ENCODE results near the gene OR13C2.
"Not testable (repeated sequence)": the region's sequence is repeated elsewhere in the genome, so short reads cannot be mapped to it uniquely, and the experiment has no call there.

Gene OR13C2

DNA sequence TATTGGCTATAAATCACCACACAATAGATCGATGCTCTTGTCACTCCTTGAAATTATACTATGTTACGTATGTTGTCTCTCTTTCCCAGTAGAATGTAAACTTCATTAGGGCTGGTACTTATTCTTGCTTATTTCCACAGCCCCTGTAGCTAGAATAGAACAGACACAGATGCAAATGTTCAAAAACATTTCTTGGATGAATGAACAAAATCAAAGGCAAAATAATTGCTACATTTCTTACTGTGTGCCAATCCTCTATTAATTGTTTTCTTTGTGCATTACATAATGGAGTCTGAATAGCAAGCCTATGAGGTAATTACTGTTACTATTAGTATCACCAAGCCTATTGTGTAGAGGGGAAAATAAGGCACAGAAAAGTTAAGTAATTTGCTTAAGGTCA, 725 bp upstream of the OR13C2 start:
- TF ChIP-seq, protein P1, sequence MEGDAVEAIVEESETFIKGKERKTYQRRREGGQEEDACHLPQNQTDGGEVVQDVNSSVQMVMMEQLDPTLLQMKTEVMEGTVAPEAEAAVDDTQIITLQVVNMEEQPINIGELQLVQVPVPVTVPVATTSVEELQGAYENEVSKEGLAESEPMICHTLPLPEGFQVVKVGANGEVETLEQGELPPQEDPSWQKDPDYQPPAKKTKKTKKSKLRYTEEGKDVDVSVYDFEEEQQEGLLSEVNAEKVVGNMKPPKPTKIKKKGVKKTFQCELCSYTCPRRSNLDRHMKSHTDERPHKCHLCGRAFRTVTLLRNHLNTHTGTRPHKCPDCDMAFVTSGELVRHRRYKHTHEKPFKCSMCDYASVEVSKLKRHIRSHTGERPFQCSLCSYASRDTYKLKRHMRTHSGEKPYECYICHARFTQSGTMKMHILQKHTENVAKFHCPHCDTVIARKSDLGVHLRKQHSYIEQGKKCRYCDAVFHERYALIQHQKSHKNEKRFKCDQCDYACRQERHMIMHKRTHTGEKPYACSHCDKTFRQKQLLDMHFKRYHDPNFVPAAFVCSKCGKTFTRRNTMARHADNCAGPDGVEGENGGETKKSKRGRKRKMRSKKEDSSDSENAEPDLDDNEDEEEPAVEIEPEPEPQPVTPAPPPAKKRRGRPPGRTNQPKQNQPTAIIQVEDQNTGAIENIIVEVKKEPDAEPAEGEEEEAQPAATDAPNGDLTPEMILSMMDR (IDR thresholded peaks at IDR 0.05; ENCODE audit: borderline replicate concordance, insufficient read depth, low read depth, low read length) = no peak
- H3K4me3 ChIP-seq (ENCODE audit: low read depth, low read length) = no peak overlapping the region

DNA sequence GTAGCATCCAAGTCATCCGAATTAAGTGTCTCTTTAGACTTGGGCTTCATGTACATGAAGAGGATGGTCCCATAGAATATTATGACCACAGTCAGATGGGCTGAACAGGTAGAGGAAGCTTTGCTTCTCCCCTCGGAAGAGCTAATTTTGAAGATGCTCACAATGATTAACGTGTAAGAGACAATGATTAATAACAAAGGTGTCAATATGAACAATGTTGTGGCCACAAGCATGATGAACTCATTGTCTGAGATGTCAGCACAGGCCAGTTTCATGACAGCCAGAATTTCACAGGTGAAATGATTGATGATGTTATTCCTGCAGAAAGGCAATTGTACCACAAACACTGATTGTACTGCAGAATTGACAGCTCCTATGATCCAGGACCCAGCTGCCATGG, 626 bp downstream of the OR13C2 start:
- TF ChIP-seq, protein P1 (IDR thresholded peaks at IDR 0.05; ENCODE audit: borderline replicate concordance, insufficient read depth, low read depth, low read length) = no peak

DNA sequence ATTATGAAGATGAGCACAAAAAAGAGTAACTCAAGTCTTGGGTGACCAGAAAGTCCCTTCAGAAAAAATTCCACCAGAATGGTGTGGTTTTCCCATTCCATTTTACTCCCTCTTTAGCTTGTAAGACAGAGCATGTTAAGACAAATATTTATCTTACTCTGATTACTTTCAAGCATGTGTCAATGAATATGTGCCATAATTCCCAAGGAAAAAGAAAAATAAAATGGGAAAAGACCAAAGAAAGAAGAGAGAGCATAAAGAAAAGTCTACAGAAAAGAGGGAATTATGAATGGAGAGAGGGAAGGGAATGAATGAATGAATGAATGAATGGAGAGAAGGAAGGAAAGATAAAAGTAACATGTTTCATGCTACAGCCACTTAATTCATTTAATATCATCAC, 6.1 kb downstream of the OR13C2 start, which contains the start of gene OR13C5:
OR13C5 (minus strand) TSS at position 101 of the 400 bp plus-strand sequence; CDS start at position 101, 0 bp downstream.
- not testable (repeated sequence) for H3K4me3 ChIP-seq (ENCODE audit: low read depth, low read length)

More for the DNA sequence above, 626 bp downstream of the OR13C2 start:
- no peak overlapping the region for H3K4me3 ChIP-seq (ENCODE audit: low read depth, low read length)

DNA sequence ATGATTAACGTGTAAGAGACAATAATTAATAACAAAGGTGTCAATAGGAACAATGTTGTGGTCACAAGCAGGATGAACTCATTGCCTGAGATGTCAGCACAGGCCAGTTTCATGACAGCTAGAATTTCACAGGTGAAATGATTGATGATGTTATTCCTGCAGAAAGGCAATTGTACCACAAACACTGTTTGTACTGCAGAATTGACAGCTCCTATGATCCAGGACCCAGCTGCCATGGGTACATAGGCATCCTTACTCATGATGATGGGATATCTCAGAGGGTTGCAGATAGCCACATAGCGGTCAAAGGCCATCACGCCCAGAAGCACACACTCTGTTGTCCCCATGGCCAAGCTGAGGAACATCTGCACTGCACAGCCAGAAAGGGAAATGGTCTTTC, 6.7 kb downstream of the OR13C2 start:
- not testable (repeated sequence) for H3K4me3 ChIP-seq (ENCODE audit: low read depth, low read length)

DNA sequence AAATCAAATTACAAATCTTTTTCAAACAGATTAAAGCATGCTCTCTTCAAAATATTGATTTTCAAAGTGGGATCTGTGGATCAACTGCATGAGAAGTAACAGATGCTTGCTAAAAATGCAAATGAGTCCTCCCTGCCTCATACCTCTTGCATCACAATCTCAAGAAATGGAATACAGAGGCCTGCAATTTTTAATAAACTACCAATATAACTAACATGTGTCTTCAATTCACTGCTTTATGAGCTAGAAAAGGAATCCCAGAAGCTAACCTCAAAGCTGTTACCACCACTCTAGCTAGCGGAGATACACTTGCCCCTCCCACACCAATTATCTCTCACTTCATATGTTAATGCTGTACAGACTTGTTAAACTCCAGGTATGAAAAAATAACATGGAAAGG, 15.8 kb downstream of the OR13C2 start:
- TF ChIP-seq, protein P1 (IDR thresholded peaks at IDR 0.05; ENCODE audit: borderline replicate concordance, insufficient read depth, low read depth, low read length) = no peak
- H3K4me3 ChIP-seq (ENCODE audit: low read depth, low read length) = no peak overlapping the region

DNA sequence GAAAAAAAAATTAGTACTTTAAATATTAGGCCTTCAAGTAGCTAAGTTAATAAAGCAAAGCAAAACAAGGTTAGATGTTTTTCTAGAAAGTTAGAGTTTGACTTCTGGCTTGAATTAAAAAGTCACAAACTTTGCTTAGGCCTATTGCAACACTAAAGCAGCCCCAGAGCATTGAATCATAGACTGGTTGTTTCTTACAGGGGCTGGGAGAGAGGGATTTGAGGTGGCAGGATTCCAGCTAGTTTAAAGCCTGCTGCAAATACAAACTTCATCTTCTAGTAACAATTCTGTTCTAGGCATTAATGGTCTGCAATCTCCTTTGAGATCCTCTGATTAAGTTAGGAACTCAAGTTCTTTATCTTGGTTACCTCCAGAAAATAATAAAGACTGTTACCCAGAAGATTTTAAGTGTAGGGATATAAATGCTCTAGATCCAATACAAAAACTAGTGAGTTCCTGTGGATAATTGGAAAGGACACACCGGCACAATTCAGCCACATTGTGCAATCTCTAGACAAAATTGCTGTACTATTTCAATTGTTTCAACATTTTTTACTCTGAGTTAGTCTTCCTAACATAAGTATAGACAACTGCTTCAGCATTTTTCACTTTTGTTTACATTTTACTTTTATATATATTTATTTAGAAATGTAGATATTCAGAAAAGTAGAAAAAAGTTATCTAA, 18.8 kb downstream of the OR13C2 start:
- TF ChIP-seq, protein P1 (IDR thresholded peaks at IDR 0.05; ENCODE audit: borderline replicate concordance, insufficient read depth, low read depth, low read length) = no peak
- H3K4me3 ChIP-seq (ENCODE audit: low read depth, low read length) = no peak overlapping the region

DNA sequence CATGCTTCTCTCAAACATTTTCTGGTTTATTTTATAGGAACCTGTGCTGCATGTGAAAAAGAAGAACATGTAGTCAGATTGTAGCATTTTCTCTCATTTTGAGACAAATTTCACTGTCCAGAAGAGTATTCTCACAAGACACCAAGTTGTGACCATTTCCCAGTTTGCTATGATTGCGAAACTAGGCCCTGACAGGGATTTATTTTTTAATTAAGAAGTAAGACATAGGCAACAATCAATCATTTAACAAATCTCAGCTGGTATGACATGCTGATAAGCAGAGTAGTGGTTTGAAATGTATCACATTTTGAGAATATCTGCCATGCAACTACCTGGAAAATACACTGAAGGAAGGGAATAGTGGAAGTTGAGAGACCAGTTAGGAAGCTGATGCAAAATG, 24.9 kb downstream of the OR13C2 start:
- TF ChIP-seq, protein P1 (IDR thresholded peaks at IDR 0.05; ENCODE audit: borderline replicate concordance, insufficient read depth, low read depth, low read length) = no peak
- no peak overlapping the region for H3K4me3 ChIP-seq (ENCODE audit: low read depth, low read length)

DNA sequence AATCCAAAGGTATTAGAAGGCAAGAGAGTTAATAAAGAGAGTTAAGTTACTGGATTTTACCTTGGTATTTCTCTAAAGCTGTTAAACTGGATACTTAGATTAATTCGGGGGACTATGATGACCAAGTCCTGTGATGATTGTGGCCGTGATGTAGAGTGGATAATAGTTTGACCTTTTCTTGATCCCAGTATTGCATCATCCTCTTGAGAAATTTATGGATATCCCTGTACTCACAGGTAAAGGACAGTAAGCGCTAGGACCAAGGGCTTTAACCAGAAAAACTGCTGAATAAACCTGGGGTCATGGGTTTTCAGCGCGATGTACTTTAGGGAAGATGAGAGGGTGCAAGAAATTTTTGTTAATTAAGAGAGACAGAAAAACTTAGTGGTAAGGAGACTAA, 28.2 kb downstream of the OR13C2 start:
- no peak overlapping the region for H3K4me3 ChIP-seq (ENCODE audit: low read depth, low read length)
- TF ChIP-seq, protein P1 (IDR thresholded peaks at IDR 0.05; ENCODE audit: borderline replicate concordance, insufficient read depth, low read depth, low read length) = no peak
